HepG2 (cell line): ENCODE data around the gene ZGRF1. TPM values are rescaled to one million over a fixed set of nuclear protein-coding genes. Genes with fewer than 3 reads are reported as not detected.
A peak's percentile ranks its signal among the peaks of the same experiment; 100 is the strongest.

Source experiments
- GTF2F1 ChIP-seq: fragments of 150-350 bp; IDR thresholded peaks from 2 replicates; pipeline ENCODE4 v1.6.1; 2014; ENCODE audit warnings: low read length
- HBP1 ChIP-seq: IDR thresholded peaks from 2 replicates; pipeline ENCODE4 v1.6.1; 2016; ENCODE audit warnings: low read depth, control low read depth
- HCFC1 ChIP-seq: fragments of 150-350 bp; IDR thresholded peaks from 2 replicates; pipeline ENCODE4 v1.6.1; 2014; ENCODE audit warnings: low read depth, low read length
- HDAC6 ChIP-seq: fragments of 200-600 bp; sonication (generic); IDR thresholded peaks from 2 replicates; pipeline ENCODE4 v1.7.0; 2017; ENCODE audit warnings: mild to moderate bottlenecking, antibody characterized with exemption, low read length, low read depth
- IKZF4 ChIP-seq: sonication (generic); formaldehyde crosslinking; IDR thresholded peaks from 2 replicates; pipeline ENCODE4 v1.5.1; 2020; ENCODE audit warnings: borderline replicate concordance, mild to moderate bottlenecking, low read depth, missing genetic modification reagents; ENCODE audit errors: not compliant biosample characterization
- NAIF1 ChIP-seq: sonication (generic); formaldehyde crosslinking; IDR thresholded peaks from 2 replicates; pipeline ENCODE4 v1.5.0; 2020; ENCODE audit warnings: mild to moderate bottlenecking, missing genetic modification reagents, borderline replicate concordance
- PTBP1 ChIP-seq: fragments of 200-400 bp; formaldehyde crosslinking; IDR thresholded peaks from 2 replicates; pipeline ENCODE4 v1.6.1; 2018; ENCODE audit warnings: low read length, low read depth; ENCODE audit not compliant: poor library complexity, severe bottlenecking
- REPIN1 ChIP-seq: sonication (generic); formaldehyde crosslinking; IDR thresholded peaks from 2 replicates; pipeline ENCODE4 v1.8.0; 2022; ENCODE audit warnings: missing genetic modification reagents, low read depth, mild to moderate bottlenecking, borderline replicate concordance
- SP4 ChIP-seq: sonication (generic); formaldehyde crosslinking; IDR thresholded peaks from 2 replicates; pipeline ENCODE4 v1.8.1; 2023; ENCODE audit warnings: mild to moderate bottlenecking, missing genetic modification reagents
- STAT5B ChIP-seq: sonication (generic); formaldehyde crosslinking; IDR thresholded peaks from 2 replicates; pipeline ENCODE4 v1.4.0; 2020; ENCODE audit warnings: missing genetic modification reagents
- TP53 ChIP-seq: sonication (generic); formaldehyde crosslinking; conservative IDR thresholded peaks from 2 replicates; pipeline ENCODE4 v1.4.0; 2020; ENCODE audit warnings: missing genetic modification reagents
- UBTF ChIP-seq: sonication (generic); formaldehyde crosslinking; IDR thresholded peaks from 2 replicates; pipeline ENCODE4 v1.4.0; 2020; ENCODE audit warnings: mild to moderate bottlenecking, missing genetic modification reagents
- ZC3H13 ChIP-seq: sonication (generic); formaldehyde crosslinking; IDR thresholded peaks from 2 replicates; pipeline ENCODE4 v1.8.1; 2023; ENCODE audit warnings: mild to moderate bottlenecking, missing genetic modification reagents, moderate library complexity
- ZNF260 ChIP-seq: sonication (generic); formaldehyde crosslinking; IDR thresholded peaks from 2 replicates; pipeline ENCODE4 v1.4.0; 2020; ENCODE audit warnings: missing genetic modification reagents, low read depth, mild to moderate bottlenecking, borderline replicate concordance
- ZNF280B ChIP-seq: sonication (generic); formaldehyde crosslinking; IDR thresholded peaks from 2 replicates; pipeline ENCODE4 v1.5.0; 2020; ENCODE audit warnings: missing genetic modification reagents, mild to moderate bottlenecking, borderline replicate concordance
- ZNF333 ChIP-seq: sonication (generic); formaldehyde crosslinking; IDR thresholded peaks from 2 replicates; pipeline ENCODE4 v1.4.0; 2020; ENCODE audit warnings: mild to moderate bottlenecking, missing genetic modification reagents, borderline replicate concordance
- ZNF354B ChIP-seq: sonication (generic); formaldehyde crosslinking; IDR thresholded peaks from 2 replicates; pipeline ENCODE4 v1.8.0; 2022; ENCODE audit warnings: mild to moderate bottlenecking, missing genetic modification reagents
- ZNF432 ChIP-seq: sonication (generic); formaldehyde crosslinking; IDR thresholded peaks from 2 replicates; pipeline ENCODE4 v1.5.0; 2020; ENCODE audit warnings: missing genetic modification reagents, mild to moderate bottlenecking, borderline replicate concordance
- ZNF644 ChIP-seq: IDR thresholded peaks from 2 replicates; pipeline ENCODE4 v1.6.1; 2016; ENCODE audit warnings: low read depth
- polyA plus RNA-seq, 8 experiments: library from polyadenylated mRNA; depleted of rRNA in 3 of 8; stranded (reverse) in 7 of 8; unstranded in 1 of 8; fragments of >200 nt; fragmentation: Illumina TruSeq in 4 of 8; extraction: Trizol in 4 of 8; gene quantifications; 2 replicates each; pipeline versions ENCODE4 v1.2.1 to v1.2.3, GENCODE V29; 2011 to 2016; ENCODE audit warnings: low read depth in 4 of 8, missing spikeins in 1 of 8, mixed read lengths in 1 of 8; ENCODE audit not compliant: insufficient read depth in 1 of 8
- total RNA-seq, 5 experiments: library from RNA; depleted of rRNA; stranded (reverse); fragments of >200 nt; fragmentation: Illumina TruSeq; extraction: Trizol; gene quantifications; 2 replicates each; pipeline ENCODE4 v1.2.3, GENCODE V29; 2016; ENCODE audit warnings: low read depth in 1 of 5
- TF ChIP-seq, protein P1 (sequence below): sonication (generic); formaldehyde crosslinking; conservative IDR thresholded peaks from 2 replicates; pipeline ENCODE4 v1.4.0; 2020; ENCODE audit warnings: mild to moderate bottlenecking, missing genetic modification reagents, moderate library complexity

Gene ZGRF1
- total and polyA plus RNA-seq, 2 of the 13 experiments (the other 11 are each of a cell fraction or from before 2014, with no cell fraction given), result 8.6 to 15.9 TPM

DNA sequence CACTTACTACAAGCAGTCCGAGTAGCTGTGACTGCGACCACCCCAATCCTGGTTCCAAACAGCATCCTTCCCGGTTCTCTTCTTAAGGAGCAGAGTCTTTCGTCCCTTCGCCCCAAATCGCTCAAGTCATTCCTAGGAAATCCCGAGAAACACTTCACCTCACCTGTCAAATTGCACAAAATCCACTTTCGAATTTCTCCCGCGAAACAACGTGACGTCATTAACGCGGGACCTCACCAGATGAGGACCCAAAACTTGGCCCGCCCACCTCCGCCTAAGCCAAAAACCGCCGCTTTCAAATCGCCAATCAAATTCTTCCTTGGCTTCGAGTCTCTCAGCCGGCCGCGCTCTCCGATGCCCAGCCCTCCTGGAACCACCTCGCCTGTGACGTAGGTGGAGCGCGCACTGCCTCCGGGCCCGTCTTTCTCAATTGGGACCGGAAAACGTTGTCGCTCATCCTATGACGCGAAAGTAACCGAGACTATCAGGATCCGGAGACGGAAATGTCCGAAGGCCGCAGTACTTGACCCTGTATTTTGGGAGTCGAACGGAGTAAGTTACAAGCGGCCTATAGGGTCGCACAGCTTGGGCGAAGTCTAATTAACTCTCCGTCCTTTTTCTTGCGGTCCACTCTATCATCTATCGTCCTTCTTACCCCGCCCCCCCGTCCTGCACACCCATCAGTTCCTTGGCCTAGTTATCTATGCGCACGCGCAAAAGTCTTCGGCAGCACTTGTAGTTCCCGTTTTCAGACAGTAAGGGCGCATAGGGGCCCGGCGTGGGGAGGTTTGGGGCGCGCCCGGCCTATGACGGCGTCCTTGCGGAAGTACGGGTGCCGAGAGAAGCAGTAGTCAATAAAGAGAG, at the start of gene ZGRF1, which contains the start of gene LARP7 (continued):
- TF ChIP-seq, protein P1, sequence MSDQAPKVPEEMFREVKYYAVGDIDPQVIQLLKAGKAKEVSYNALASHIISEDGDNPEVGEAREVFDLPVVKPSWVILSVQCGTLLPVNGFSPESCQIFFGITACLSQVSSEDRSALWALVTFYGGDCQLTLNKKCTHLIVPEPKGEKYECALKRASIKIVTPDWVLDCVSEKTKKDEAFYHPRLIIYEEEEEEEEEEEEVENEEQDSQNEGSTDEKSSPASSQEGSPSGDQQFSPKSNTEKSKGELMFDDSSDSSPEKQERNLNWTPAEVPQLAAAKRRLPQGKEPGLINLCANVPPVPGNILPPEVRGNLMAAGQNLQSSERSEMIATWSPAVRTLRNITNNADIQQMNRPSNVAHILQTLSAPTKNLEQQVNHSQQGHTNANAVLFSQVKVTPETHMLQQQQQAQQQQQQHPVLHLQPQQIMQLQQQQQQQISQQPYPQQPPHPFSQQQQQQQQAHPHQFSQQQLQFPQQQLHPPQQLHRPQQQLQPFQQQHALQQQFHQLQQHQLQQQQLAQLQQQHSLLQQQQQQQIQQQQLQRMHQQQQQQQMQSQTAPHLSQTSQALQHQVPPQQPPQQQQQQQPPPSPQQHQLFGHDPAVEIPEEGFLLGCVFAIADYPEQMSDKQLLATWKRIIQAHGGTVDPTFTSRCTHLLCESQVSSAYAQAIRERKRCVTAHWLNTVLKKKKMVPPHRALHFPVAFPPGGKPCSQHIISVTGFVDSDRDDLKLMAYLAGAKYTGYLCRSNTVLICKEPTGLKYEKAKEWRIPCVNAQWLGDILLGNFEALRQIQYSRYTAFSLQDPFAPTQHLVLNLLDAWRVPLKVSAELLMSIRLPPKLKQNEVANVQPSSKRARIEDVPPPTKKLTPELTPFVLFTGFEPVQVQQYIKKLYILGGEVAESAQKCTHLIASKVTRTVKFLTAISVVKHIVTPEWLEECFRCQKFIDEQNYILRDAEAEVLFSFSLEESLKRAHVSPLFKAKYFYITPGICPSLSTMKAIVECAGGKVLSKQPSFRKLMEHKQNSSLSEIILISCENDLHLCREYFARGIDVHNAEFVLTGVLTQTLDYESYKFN (CRISPR knock-in tag), result 0 out of 2 replicates have a peak, but pooled peaks have one; percentile 35
- peak; percentile 73; the same call in 1 of the 2 replicates for TF ChIP-seq REPIN1 (CRISPR knock-in tag)
- TF ChIP-seq ZNF260 (CRISPR knock-in tag), result no peak
- TF ChIP-seq IKZF4 (CRISPR knock-in tag), result no peak
- no peak for TF ChIP-seq ZNF280B (CRISPR knock-in tag)
- peak; percentile 52; the same call in 1 of the 2 replicates for TF ChIP-seq HCFC1
- no peak for TF ChIP-seq ZC3H13
- no peak for TF ChIP-seq ZNF354B (CRISPR knock-in tag)
- TF ChIP-seq NAIF1, result no peak
- TF ChIP-seq STAT5B (CRISPR knock-in tag), result no peak
- 0 out of 2 replicates have a peak, but pooled peaks have one; percentile 56 for TF ChIP-seq TP53 (CRISPR knock-in tag)
- TF ChIP-seq HBP1, result peak; percentile 87
- no peak for TF ChIP-seq GTF2F1
- TF ChIP-seq PTBP1, result no peak
- TF ChIP-seq HDAC6, result no peak
- no peak for TF ChIP-seq ZNF644 (CRISPR knock-in tag)
- no peak for TF ChIP-seq ZNF432
- TF ChIP-seq SP4 (CRISPR knock-in tag), result peak; percentile 78
- no peak for TF ChIP-seq ZNF333
- TF ChIP-seq UBTF, result peak; percentile 50
